H1 (cell line): ENCODE data around the gene RXFP4. TPM values are rescaled to one million over a fixed set of nuclear protein-coding genes. Genes with fewer than 3 reads are reported as not detected.

ENCODE experiments used
- CTCF ChIA-PET: fragments of 300-600 bp; sonication (Branson Sonifier 250); formaldehyde crosslinking; loops from one replicate; lab custom pipeline; 2021; ENCODE audit not compliant: partially characterized antibody; lab: Charles Lee
- POLR2A ChIA-PET: fragments of 300-600 bp; sonication (Branson Sonifier 250); formaldehyde crosslinking; loops from one replicate; lab custom pipeline; 2021; ENCODE audit warnings: inconsistent platforms; ENCODE audit not compliant: partially characterized antibody; lab: Charles Lee
- DNase-seq, 2 experiments: peaks; one replicate each; pipeline versions ENCODE4 v3.0.0 to v3.0.0-alpha.2; 2010 to 2022; ENCODE audit warnings: low spot score in 2 of 2, low read depth in 1 of 2, mixed read lengths in 1 of 2
- FAIRE-seq: peaks from 2 replicates; lab custom pipeline; 2011; peaks lifted over from hg19 to GRCh38; lab: Jason Lieb, UNC
- H2AFZ ChIP-seq: 2 replicates; pipeline ENCODE4 v1.8.1; 2012; ENCODE audit warnings: low read length, inconsistent platforms
- H2AK5ac ChIP-seq: 2 replicates; pipeline ENCODE4 v1.6.1; 2013; ENCODE audit warnings: low read depth, low read length
- H2BK120ac ChIP-seq: replicated peaks from 2 replicates; pipeline ENCODE3; 2013; ENCODE audit warnings: low read depth, low read length, inconsistent platforms
- H2BK12ac ChIP-seq: 2 replicates; pipeline ENCODE4 v1.6.1; 2013; ENCODE audit warnings: low read depth, low read length
- H2BK15ac ChIP-seq: 2 replicates; pipeline ENCODE4 v1.6.1; 2013; ENCODE audit warnings: low read length
- H2BK20ac ChIP-seq: 2 replicates; pipeline ENCODE4 v1.6.1; 2013; ENCODE audit warnings: low read length
- H2BK5ac ChIP-seq: 2 replicates; pipeline ENCODE4 v1.6.1; 2013; ENCODE audit warnings: low read depth, low read length
- H3K14ac ChIP-seq: 2 replicates; pipeline ENCODE4 v1.6.1; 2013; ENCODE audit warnings: inconsistent platforms; ENCODE audit not compliant: insufficient read length
- H3K18ac ChIP-seq: 2 replicates; pipeline ENCODE4 v1.6.1; 2013; ENCODE audit warnings: low read length; ENCODE audit errors: extremely low read depth
- H3K23ac ChIP-seq: 2 replicates; pipeline ENCODE4 v1.6.1; 2013; ENCODE audit warnings: inconsistent platforms; ENCODE audit not compliant: insufficient read length
- H3K23me2 ChIP-seq: 2 replicates; pipeline ENCODE4 v1.6.1; 2013; ENCODE audit warnings: low read depth, low read length
- H3K27ac ChIP-seq: 2 replicates; pipeline ENCODE4 v1.6.1; 2011; ENCODE audit warnings: low read depth, low read length, inconsistent platforms
- H3K27me3 ChIP-seq, 4 experiments: replicated peaks in 1 of 4; 1 replicate in 1 of 4; 2 replicates in 3 of 4; pipeline versions ENCODE4 v1.6.1 to v1.8.1; 2011 to 2013; ENCODE audit warnings: low read length in 3 of 4, mild to moderate bottlenecking in 3 of 4, inconsistent platforms in 2 of 4, mixed read lengths in 2 of 4, moderate library complexity in 1 of 4; ENCODE audit not compliant: control insufficient read depth in 3 of 4, insufficient read depth in 3 of 4; ENCODE audit errors: extremely low read depth in 1 of 4
- H3K36me3 ChIP-seq, 4 experiments: 2 replicates each; pipeline versions ENCODE4 v1.6.1 to v1.8.1; 2011 to 2013; ENCODE audit warnings: mild to moderate bottlenecking in 4 of 4, low read length in 3 of 4, moderate library complexity in 2 of 4, control low read depth in 1 of 4, inconsistent platforms in 1 of 4; ENCODE audit not compliant: insufficient read depth in 4 of 4, control insufficient read depth in 2 of 4
- H3K4ac ChIP-seq: replicated peaks from 2 replicates; pipeline ENCODE3; 2013; ENCODE audit warnings: low read length, low read depth, mixed read lengths, inconsistent platforms; ENCODE audit not compliant: insufficient read length
- H3K4me1 ChIP-seq, 4 experiments: replicated peaks in 1 of 4; 1 replicate in 1 of 4; 2 replicates in 3 of 4; pipeline versions ENCODE4 v1.6.1 to v1.8.1; 2011 to 2013; ENCODE audit warnings: low read length in 3 of 4, inconsistent platforms in 2 of 4, mixed read lengths in 1 of 4; ENCODE audit not compliant: insufficient read depth in 4 of 4, control insufficient read depth in 3 of 4
- H3K4me2 ChIP-seq, 2 experiments: 2 replicates each; pipeline versions ENCODE4 v1.6.1 to v1.8.1; 2011 to 2013; ENCODE audit warnings: low read depth in 2 of 2, low read length in 2 of 2, control low read depth in 1 of 2, inconsistent platforms in 1 of 2, mild to moderate bottlenecking in 1 of 2; ENCODE audit not compliant: insufficient read depth in 1 of 2
- H3K4me3 ChIP-seq, 4 experiments: fragments of 200-600, 300-600 bp in 1 of 4; sonication (generic), shearing (Covaris generic), sonication (Bioruptor Twin) in 1 of 4; 2 replicates each; pipeline versions ENCODE4 v1.5.1 to v1.8.1; 2011 to 2016; ENCODE audit warnings: low read length in 4 of 4, low read depth in 3 of 4, control low read depth in 2 of 4, inconsistent platforms in 2 of 4, mild to moderate bottlenecking in 2 of 4, mixed read lengths in 1 of 4, moderate library complexity in 1 of 4; ENCODE audit not compliant: insufficient read depth in 2 of 4; ENCODE audit errors: extremely low read depth in 1 of 4
- H3K56ac ChIP-seq: replicated peaks from 2 replicates; pipeline ENCODE3; 2013; ENCODE audit warnings: low read depth, mild to moderate bottlenecking, mixed read lengths, low read length, inconsistent platforms; ENCODE audit not compliant: insufficient read length
- H3K79me1 ChIP-seq: 2 replicates; pipeline ENCODE4 v1.6.1; 2013; ENCODE audit warnings: low read depth, low read length, control low read depth
- H3K79me2 ChIP-seq, 2 experiments: 2 replicates each; pipeline versions ENCODE4 v1.6.1 to v1.8.1; 2012 to 2013; ENCODE audit warnings: low read length in 2 of 2, mild to moderate bottlenecking in 2 of 2, inconsistent platforms in 1 of 2; ENCODE audit not compliant: insufficient read depth in 2 of 2, control insufficient read depth in 1 of 2
- H3K9ac ChIP-seq, 4 experiments: replicated peaks in 1 of 4; 1 replicate in 1 of 4; 2 replicates in 3 of 4; pipeline versions ENCODE4 v1.6.1 to v1.8.1; 2011 to 2013; ENCODE audit warnings: low read depth in 3 of 4, low read length in 3 of 4, control low read depth in 2 of 4, mild to moderate bottlenecking in 2 of 4, moderate library complexity in 2 of 4, inconsistent platforms in 1 of 4; ENCODE audit errors: extremely low read depth in 1 of 4
- H3K9me3 ChIP-seq, 2 experiments: 2 replicates each; pipeline versions ENCODE4 v1.6.1 to v1.8.1; 2012 to 2013; ENCODE audit warnings: mild to moderate bottlenecking in 2 of 2, moderate library complexity in 2 of 2, control low read depth in 1 of 2, inconsistent platforms in 1 of 2, low read depth in 1 of 2, low read length in 1 of 2, mixed read lengths in 1 of 2; ENCODE audit not compliant: insufficient read depth in 2 of 2
- H4K20me1 ChIP-seq, 2 experiments: replicated peaks in 1 of 2; 2 replicates each; pipeline versions ENCODE3 to v1.8.1; 2011 to 2013; ENCODE audit warnings: inconsistent platforms in 2 of 2, low read length in 2 of 2, mild to moderate bottlenecking in 1 of 2; ENCODE audit not compliant: insufficient read depth in 2 of 2, control insufficient read depth in 1 of 2
- H4K5ac ChIP-seq: 2 replicates; pipeline ENCODE4 v1.6.1; 2013; ENCODE audit warnings: low read length, low read depth, mixed read lengths, inconsistent platforms; ENCODE audit not compliant: insufficient read length
- H4K8ac ChIP-seq: 2 replicates; pipeline ENCODE4 v1.8.0; 2013; ENCODE audit warnings: mild to moderate bottlenecking, moderate library complexity, low read length, inconsistent platforms; ENCODE audit not compliant: insufficient read depth; ENCODE audit errors: extremely low read depth
- H4K91ac ChIP-seq: replicated peaks from 2 replicates; pipeline ENCODE3; 2013; ENCODE audit warnings: low read length, mixed read lengths, inconsistent platforms; ENCODE audit not compliant: insufficient read length
- BRCA1 ChIP-seq: IDR thresholded peaks from 2 replicates; pipeline ENCODE4 v1.6.1; 2012; ENCODE audit warnings: low read depth, low read length, improper control_type of control experiment
- EP300 ChIP-seq, 2 experiments: IDR thresholded peaks; 1 replicate in 1 of 2; 2 replicates in 1 of 2; pipeline ENCODE4 v1.6.1; 2011 to 2012; ENCODE audit warnings: low read depth in 2 of 2, low read length in 2 of 2, mild to moderate bottlenecking in 2 of 2, borderline replicate concordance in 1 of 2, inconsistent platforms in 1 of 2, moderate library complexity in 1 of 2
- FOSL1 ChIP-seq: IDR thresholded peaks from 2 replicates; pipeline ENCODE4 v1.6.1; 2011; ENCODE audit warnings: mild to moderate bottlenecking, low read depth, low read length, moderate library complexity; ENCODE audit not compliant: insufficient read depth
- MAX ChIP-seq: IDR thresholded peaks from 2 replicates; pipeline ENCODE4 v1.6.1; 2012; ENCODE audit warnings: inconsistent platforms
- SAP30 ChIP-seq: fragments of 300-600 bp; sonication (generic); IDR thresholded peaks from 2 replicates; pipeline ENCODE4 v1.7.1; 2012; ENCODE audit warnings: low read length, moderate library complexity, mild to moderate bottlenecking, inconsistent platforms; ENCODE audit not compliant: insufficient read depth, insufficient replicate concordance
- SP1 ChIP-seq: IDR thresholded peaks from 2 replicates; pipeline ENCODE4 v1.6.1; 2011; ENCODE audit warnings: low read depth, low read length
- SRF ChIP-seq: IDR thresholded peaks from 2 replicates; pipeline ENCODE4 v1.6.1; 2011; ENCODE audit warnings: mild to moderate bottlenecking, low read depth, low read length, moderate library complexity
- TAF1 ChIP-seq: IDR thresholded peaks from 2 replicates; pipeline ENCODE4 v1.6.1; 2011; ENCODE audit warnings: mild to moderate bottlenecking, low read depth, low read length
- WGBS, 2 experiments: shearing (Covaris generic) in 1 of 2; methylation state at CpG; one replicate each; pipeline versions ENCODE4 v1.1.6 to v1.1.7; 2013 to 2015; ENCODE audit warnings: low lambda C conversion rate in 2 of 2, mixed read lengths in 2 of 2, inconsistent platforms in 1 of 2, low coverage in 1 of 2, missing lambda C conversion rate in 1 of 2; ENCODE audit not compliant: insufficient replicate concordance in 2 of 2, insufficient coverage in 1 of 2, insufficient read length in 1 of 2; ENCODE audit errors: extremely low coverage in 1 of 2, missing lambda C conversion rate in 1 of 2; 5-methylcytosine and 5-hydroxymethylcytosine counted together
- polyA plus RNA-seq, 7 experiments: library from polyadenylated mRNA; depleted of rRNA in 3 of 7; stranded (reverse) in 5 of 7; unstranded in 2 of 7; fragments of >200 nt in 5 of 7; fragments of 200-250 nt in 2 of 7; gene quantifications; 1 replicate in 5 of 7; 2 replicates in 1 of 7; 4 replicates in 1 of 7; pipeline versions ENCODE4 v1.2.1 to v1.2.3, GENCODE V29; 2011 to 2013; ENCODE audit warnings: missing spikeins in 2 of 7, mixed read lengths in 2 of 7
- total RNA-seq: library from RNA; stranded (reverse); fragmentation: NEBNext Ultra II Directional; extraction: Animal tissue kit (Norgen Biotek cat#: 25700); gene quantifications from 2 replicates; pipeline ENCODE4 v1.2.1, GENCODE V29; 2021

RXFP4 gene
- total and polyA plus RNA-seq, 2 of the 8 experiments (the other 6 are each of a cell fraction or from before 2014, with no cell fraction given), result not detected

DNA sequence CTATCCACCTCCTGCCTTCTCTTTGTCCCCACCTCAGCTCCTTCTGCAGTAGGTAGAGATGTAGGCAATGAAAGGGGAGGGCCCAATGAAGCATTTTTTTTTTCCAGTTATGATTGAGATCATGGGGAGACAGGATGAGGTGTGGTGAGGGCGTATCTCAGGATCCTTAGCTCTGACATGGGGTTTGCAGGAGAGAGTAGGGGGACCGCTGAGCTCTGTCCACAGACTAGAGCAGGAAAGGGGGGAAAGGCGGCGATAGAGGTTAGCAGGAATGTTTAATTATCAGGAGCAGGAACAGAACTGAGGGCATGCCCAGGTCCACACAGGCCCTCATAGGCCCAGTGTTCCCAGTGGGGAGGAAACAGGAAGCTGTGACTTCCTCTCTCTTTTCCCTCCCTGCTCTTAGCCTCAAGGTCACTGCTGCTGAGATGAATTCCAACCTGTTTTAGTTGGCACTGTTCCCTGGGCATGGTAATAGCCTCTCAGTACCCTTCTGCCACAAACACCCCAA is 901 bp upstream of the RXFP4 start:
- H2AFZ ChIP-seq, result no peak overlapping the region
- FAIRE-seq, result no peak
- no peak overlapping the region for H3K4me2 ChIP-seq
- TF ChIP-seq SRF, result no peak
- TF ChIP-seq EP300 (IDR thresholded peaks at IDR 0.05; ENCODE audit: borderline replicate concordance in 1 of 2, low read depth in 2 of 2, low read length in 2 of 2), result no peak
- no peak for TF ChIP-seq BRCA1
- no peak for TF ChIP-seq FOSL1
- TF ChIP-seq TAF1, result no peak
- TF ChIP-seq SAP30, result no peak
- TF ChIP-seq SP1, result no peak
- TF ChIP-seq MAX, result no peak

More for the DNA sequence above, 901 bp upstream of the RXFP4 start:
- Histone ChIP-seq H4K8ac (no peak overlapping the region), H3K9ac (no peak overlapping the region), H2BK20ac (no peak overlapping the region), H3K79me1 (no peaks in the 10 kb centered on the region), H3K27ac (no peak overlapping the region), H3K4me1 (peaks cover 0 to 7% (median 0%) of the 10 kb centered on the region in 4 experiments; a peak in 3 of 7 replicates), H4K5ac (no peak overlapping the region), H2AK5ac (no peak overlapping the region), H3K79me2 (no peaks in the 10 kb centered on the region), H2BK15ac (0 out of 2 replicates have a peak overlapping the region, but pooled peaks have one; percentile 31), H3K23me2 (no peaks in the 10 kb centered on the region), H4K20me1 (no peaks in the 10 kb centered on the region), H3K4me3 (no peak overlapping the region), H2BK12ac (no peak overlapping the region), H3K27me3 (no peaks in the 10 kb centered on the region), H3K9me3 (no peaks in the 10 kb centered on the region), H4K91ac (no peak overlapping the region), H3K4ac (peak overlapping the region; percentile 32), H3K23ac (no peak overlapping the region), H3K56ac (no peak overlapping the region), H2BK120ac (no peak overlapping the region), H3K36me3 (no peaks in the 10 kb centered on the region), H2BK5ac (no peak overlapping the region), H3K18ac (no peak overlapping the region), H3K14ac (no peak overlapping the region)
- CTCF ChIA-PET, result interaction anchor here (0.5 to 5.3 kb wide), 8 partner anchors 11 to 407 kb away, joined by 3 to 49 read pairs (median 3); no protein-coding TSS in a partner anchor
- POLR2A ChIA-PET, result interaction anchor here (0.6 to 4.8 kb wide), 14 partner anchors 10 to 816 kb away, joined by 3 to 27 read pairs (median 4); partner anchors contain the start of gene ARHGEF2
- 91% methylated on average over 4 of the region's 4 CpGs; no CpG with 5 or more reads in 1 of the 2 experiments for WGBS, 2 experiments
- DNase-seq, result no peak
